ENCODE measurements around the gene PAMR1.

The PAMR1 gene

DNA sequence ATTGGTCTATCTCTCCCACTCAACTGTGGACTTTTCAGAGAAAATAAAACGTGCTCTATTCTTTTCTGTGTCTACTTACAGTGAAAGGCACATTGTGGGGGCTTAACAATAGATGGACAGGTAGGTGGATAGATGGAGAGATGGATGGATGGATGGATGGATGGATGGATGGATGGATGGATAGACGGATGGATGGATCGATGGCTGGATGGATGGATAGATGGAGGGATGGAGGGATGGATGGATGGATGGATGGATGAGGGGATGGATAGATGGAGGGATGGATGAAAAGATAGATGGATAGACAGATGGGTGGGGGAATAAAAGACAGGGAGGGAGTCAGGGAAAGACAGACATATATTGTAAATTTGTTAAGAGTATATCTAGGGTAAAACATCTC is 91.8 kb downstream of the PAMR1 start:
- peaks cover 0 to 10% (median 0%) of the 10 kb centered on the region in 5 donors for H3K36me3 ChIP-seq (ENCODE audit: control insufficient read depth in 5 of 5, insufficient read depth in 5 of 5, low read length in 5 of 5)
- H3K4me3 ChIP-seq (ENCODE audit: low read depth in 1 of 5, low read length in 5 of 5): no peak overlapping the region
- no peaks in the 10 kb centered on the region for H3K4me1 ChIP-seq (ENCODE audit: control insufficient read depth in 5 of 5, insufficient read depth in 5 of 5, low read length in 5 of 5)
- H3K9ac ChIP-seq (ENCODE audit: low read length in 5 of 5): no peak overlapping the region
- no peak overlapping the region for H3K27ac ChIP-seq (ENCODE audit: low read depth, low read length)
- H3K27me3 ChIP-seq (ENCODE audit: control insufficient read depth in 5 of 5, insufficient read depth in 4 of 5, low read length in 5 of 5): peaks cover 0 to 4% (median 3%) of the 10 kb centered on the region in 5 donors
- no peaks in the 10 kb centered on the region for H3K9me3 ChIP-seq (ENCODE audit: control insufficient read depth in 5 of 5, low read length in 5 of 5)

DNA sequence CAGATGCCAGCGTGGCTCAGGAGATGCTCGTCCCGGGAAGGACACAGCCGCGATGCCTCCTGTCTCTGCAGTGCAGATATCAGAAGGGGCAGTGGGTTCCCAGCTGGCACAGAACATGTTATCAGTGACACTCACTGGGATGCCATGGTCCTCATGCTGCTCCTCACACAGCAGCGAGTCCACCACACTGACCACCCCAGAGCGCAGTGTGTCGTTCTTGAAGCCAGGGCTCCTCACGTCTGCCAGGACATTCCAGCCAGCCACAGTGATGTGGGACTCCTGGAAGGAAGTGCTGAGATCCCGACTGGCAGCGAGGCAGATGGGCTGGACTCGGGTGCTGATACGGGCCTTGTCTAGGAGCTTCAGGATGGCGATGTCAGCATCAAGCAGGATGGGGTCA is 93.0 kb downstream of the PAMR1 start:
- peaks cover 0 to under 1% (median 0%) of the 10 kb centered on the region in 5 donors for H3K4me1 ChIP-seq (ENCODE audit: control insufficient read depth in 5 of 5, insufficient read depth in 5 of 5, low read length in 5 of 5)
- peaks cover 0 to 10% (median 0%) of the 10 kb centered on the region in 5 donors for H3K36me3 ChIP-seq (ENCODE audit: control insufficient read depth in 5 of 5, insufficient read depth in 5 of 5, low read length in 5 of 5)
- no peak overlapping the region for H3K4me3 ChIP-seq (ENCODE audit: low read depth in 1 of 5, low read length in 5 of 5)
- no peak overlapping the region for H3K27ac ChIP-seq (ENCODE audit: low read depth, low read length)
- peaks cover 0 to 7% (median 3%) of the 10 kb centered on the region in 5 donors for H3K27me3 ChIP-seq (ENCODE audit: control insufficient read depth in 5 of 5, insufficient read depth in 4 of 5, low read length in 5 of 5)
- no peaks in the 10 kb centered on the region for H3K9me3 ChIP-seq (ENCODE audit: control insufficient read depth in 5 of 5, low read length in 5 of 5)
- no peak overlapping the region for H3K9ac ChIP-seq (ENCODE audit: low read length in 5 of 5)

DNA sequence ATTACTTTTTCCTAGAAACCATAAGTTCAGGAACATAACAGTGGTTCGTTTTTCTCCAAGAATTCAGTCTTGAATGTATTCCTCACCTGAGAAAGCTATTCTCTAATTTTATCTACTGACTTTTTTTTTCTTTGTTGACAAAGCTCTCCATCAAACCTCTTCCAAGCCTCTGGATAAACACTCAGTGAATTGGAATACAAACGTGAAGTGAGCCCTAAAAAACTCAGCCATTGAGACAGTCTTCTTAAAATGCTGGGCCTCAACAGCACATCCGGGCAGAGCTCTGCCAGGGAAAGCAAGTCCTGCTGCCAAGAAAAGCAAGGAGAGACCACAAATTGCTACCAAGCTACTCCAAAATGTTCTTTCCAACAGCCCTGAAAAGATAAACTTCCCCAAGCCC is 98.3 kb downstream of the PAMR1 start:
- Histone ChIP-seq H3K36me3 (ENCODE audit: control insufficient read depth in 5 of 5, insufficient read depth in 5 of 5, low read length in 5 of 5) (peaks cover 0 to 3% (median 0%) of the 10 kb centered on the region in 5 donors), H3K9me3 (ENCODE audit: control insufficient read depth in 5 of 5, low read length in 5 of 5) (no peaks in the 10 kb centered on the region), H3K4me1 (ENCODE audit: control insufficient read depth in 5 of 5, insufficient read depth in 5 of 5, low read length in 5 of 5) (peaks cover 0 to 5% (median 4%) of the 10 kb centered on the region in 5 donors), H3K27ac (ENCODE audit: low read depth, low read length) (no peak overlapping the region), H3K9ac (ENCODE audit: low read length in 5 of 5) (no peak overlapping the region), H3K27me3 (ENCODE audit: control insufficient read depth in 5 of 5, insufficient read depth in 4 of 5, low read length in 5 of 5) (peaks cover 0 to 17% (median 12%) of the 10 kb centered on the region in 5 donors), H3K4me3 (ENCODE audit: low read depth in 1 of 5, low read length in 5 of 5) (no peak overlapping the region)

- H3K9ac ChIP-seq (ENCODE audit: low read length in 5 of 5): no peak overlapping the region
- no peaks in the 10 kb centered on the region for H3K36me3 ChIP-seq (ENCODE audit: control insufficient read depth in 5 of 5, insufficient read depth in 5 of 5, low read length in 5 of 5)
- H3K9me3 ChIP-seq (ENCODE audit: control insufficient read depth in 5 of 5, low read length in 5 of 5): no peaks in the 10 kb centered on the region
- no peak overlapping the region for H3K4me3 ChIP-seq (ENCODE audit: low read depth in 1 of 5, low read length in 5 of 5)
- peaks cover 7 to 20% (median 14%) of the 10 kb centered on the region in 5 donors for H3K27me3 ChIP-seq (ENCODE audit: control insufficient read depth in 5 of 5, insufficient read depth in 4 of 5, low read length in 5 of 5)
- no peak overlapping the region for H3K27ac ChIP-seq (ENCODE audit: low read depth, low read length)
- peaks cover 0 to 5% (median 4%) of the 10 kb centered on the region in 5 donors for H3K4me1 ChIP-seq (ENCODE audit: control insufficient read depth in 5 of 5, insufficient read depth in 5 of 5, low read length in 5 of 5)
Observed at GRCh38 chr11:35426351-35426750, 99.1 kb downstream of the PAMR1 start.

GRCh38 chr11:35425603-35426212 is 99.7 kb downstream of the PAMR1 start:
- H3K36me3 ChIP-seq (ENCODE audit: control insufficient read depth in 5 of 5, insufficient read depth in 5 of 5, low read length in 5 of 5): no peaks in the 10 kb centered on the region
- no peak overlapping the region for H3K4me3 ChIP-seq (ENCODE audit: low read depth in 1 of 5, low read length in 5 of 5)
- peaks cover 0 to 5% (median 4%) of the 10 kb centered on the region in 5 donors for H3K4me1 ChIP-seq (ENCODE audit: control insufficient read depth in 5 of 5, insufficient read depth in 5 of 5, low read length in 5 of 5)
- no peak overlapping the region for H3K27ac ChIP-seq (ENCODE audit: low read depth, low read length)
- H3K9ac ChIP-seq (ENCODE audit: low read length in 5 of 5): no peak overlapping the region
- no peaks in the 10 kb centered on the region for H3K9me3 ChIP-seq (ENCODE audit: control insufficient read depth in 5 of 5, low read length in 5 of 5)
- peaks cover 9 to 24% (median 14%) of the 10 kb centered on the region in 5 donors for H3K27me3 ChIP-seq (ENCODE audit: control insufficient read depth in 5 of 5, insufficient read depth in 4 of 5, low read length in 5 of 5)

GRCh38 chr11:35424157-35424940 is 101.1 kb downstream of the PAMR1 start:
- Histone ChIP-seq H3K27me3 (ENCODE audit: control insufficient read depth in 5 of 5, insufficient read depth in 4 of 5, low read length in 5 of 5) (peaks cover 16 to 34% (median 22%) of the 10 kb centered on the region in 5 donors), H3K9me3 (ENCODE audit: control insufficient read depth in 5 of 5, low read length in 5 of 5) (no peaks in the 10 kb centered on the region), H3K4me3 (ENCODE audit: low read depth in 1 of 5, low read length in 5 of 5) (no peak overlapping the region), H3K4me1 (ENCODE audit: control insufficient read depth in 5 of 5, insufficient read depth in 5 of 5, low read length in 5 of 5) (peaks cover 0 to 16% (median 15%) of the 10 kb centered on the region in 5 donors), H3K36me3 (ENCODE audit: control insufficient read depth in 5 of 5, insufficient read depth in 5 of 5, low read length in 5 of 5) (no peaks in the 10 kb centered on the region), H3K27ac (ENCODE audit: low read depth, low read length) (no peak overlapping the region), H3K9ac (ENCODE audit: low read length in 5 of 5) (no peak overlapping the region)

GRCh38 chr11:35420371-35420770 is 105.0 kb downstream of the PAMR1 start:
- Histone ChIP-seq H3K27me3 (ENCODE audit: control insufficient read depth in 5 of 5, insufficient read depth in 4 of 5, low read length in 5 of 5) (peaks cover 26 to 68% (median 32%) of the 10 kb centered on the region in 5 donors), H3K9ac (ENCODE audit: low read length in 5 of 5) (no peak overlapping the region), H3K27ac (ENCODE audit: low read depth, low read length) (no peak overlapping the region), H3K36me3 (ENCODE audit: control insufficient read depth in 5 of 5, insufficient read depth in 5 of 5, low read length in 5 of 5) (no peaks in the 10 kb centered on the region), H3K9me3 (ENCODE audit: control insufficient read depth in 5 of 5, low read length in 5 of 5) (no peaks in the 10 kb centered on the region), H3K4me3 (ENCODE audit: low read depth in 1 of 5, low read length in 5 of 5) (peak overlapping the region in 4 of 5 donors; percentile 27 to 67 (median 46)), H3K4me1 (ENCODE audit: control insufficient read depth in 5 of 5, insufficient read depth in 5 of 5, low read length in 5 of 5) (peaks cover 0 to 25% (median 20%) of the 10 kb centered on the region in 5 donors)

DNA sequence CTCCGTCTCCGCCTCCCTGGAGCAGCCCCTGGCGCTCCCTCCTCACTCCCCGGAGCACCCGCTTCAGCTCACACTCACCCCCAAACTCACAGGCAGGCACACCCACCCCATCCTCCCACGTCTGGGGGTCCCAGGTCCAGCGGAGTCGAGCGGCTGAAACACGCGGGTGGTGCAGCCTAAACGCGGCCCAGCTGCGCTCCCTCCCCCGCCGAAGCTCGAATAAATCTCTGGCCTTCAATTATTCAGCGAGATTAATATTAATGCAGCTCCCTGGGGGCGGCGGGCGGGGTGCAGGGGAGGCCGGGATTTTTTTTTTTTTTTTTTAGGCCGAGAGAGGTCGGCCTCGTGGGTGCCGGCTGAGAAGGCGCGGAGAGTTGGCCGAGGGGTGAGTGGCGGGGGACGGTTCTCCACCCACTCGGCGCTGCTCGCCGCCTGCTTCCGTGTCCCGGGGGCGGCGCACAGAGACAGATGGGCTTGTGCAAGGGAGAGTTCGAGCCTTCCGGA is 105.5 kb downstream of the PAMR1 start:
- Histone ChIP-seq H3K36me3 (ENCODE audit: control insufficient read depth in 5 of 5, insufficient read depth in 5 of 5, low read length in 5 of 5) (no peaks in the 10 kb centered on the region), H3K4me1 (ENCODE audit: control insufficient read depth in 5 of 5, insufficient read depth in 5 of 5, low read length in 5 of 5) (peaks cover 0 to 25% (median 20%) of the 10 kb centered on the region in 5 donors), H3K27me3 (ENCODE audit: control insufficient read depth in 5 of 5, insufficient read depth in 4 of 5, low read length in 5 of 5) (peaks cover 26 to 68% (median 31%) of the 10 kb centered on the region in 5 donors), H3K9ac (ENCODE audit: low read length in 5 of 5) (no peak overlapping the region), H3K4me3 (ENCODE audit: low read depth in 1 of 5, low read length in 5 of 5) (peak overlapping the region; percentile 42 to 69 (median 57)), H3K27ac (ENCODE audit: low read depth, low read length) (no peak overlapping the region), H3K9me3 (ENCODE audit: control insufficient read depth in 5 of 5, low read length in 5 of 5) (no peaks in the 10 kb centered on the region)

DNA sequence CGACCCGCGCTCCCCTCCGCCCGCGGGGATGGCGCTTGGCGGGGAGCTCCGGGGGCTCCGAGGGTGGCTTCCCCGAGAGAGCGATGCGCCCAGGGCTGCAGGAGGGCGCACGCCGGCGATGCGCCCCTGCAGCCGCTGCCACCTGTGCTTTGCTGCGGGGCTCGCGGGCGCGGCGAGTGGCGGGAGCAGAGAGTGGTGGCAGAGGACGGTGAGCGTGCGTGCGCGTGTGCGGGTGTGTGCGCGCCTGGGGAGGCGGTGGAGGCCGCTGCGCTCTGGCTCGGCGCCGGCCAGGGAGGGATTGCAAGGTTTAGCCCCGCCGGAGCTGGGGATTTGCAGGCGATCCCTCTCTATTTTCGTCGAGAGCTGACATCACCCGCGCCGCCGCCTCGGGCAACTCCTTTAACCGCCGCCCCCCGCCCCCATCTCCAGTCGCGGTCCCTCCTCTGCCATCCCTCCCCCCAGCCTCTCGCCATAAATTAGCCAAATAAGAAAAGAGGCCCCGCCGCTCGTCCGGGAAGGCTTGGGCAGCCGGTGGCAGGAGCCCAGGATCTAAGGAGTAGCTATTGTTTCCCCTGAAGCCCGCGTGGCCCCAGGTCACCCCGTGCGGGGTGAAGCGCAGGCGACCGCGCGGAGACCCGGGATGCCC is 106.1 kb downstream of the PAMR1 start, which contains the start of gene SLC1A2:
Gene SLC1A2, minus strand, starts transcription at position 375 of the 646 bp plus-strand sequence. CDS start 592 bp downstream, outside the sequence.
- Histone ChIP-seq H3K9me3 (ENCODE audit: control insufficient read depth in 5 of 5, low read length in 5 of 5) (no peaks in the 10 kb centered on the region), H3K36me3 (ENCODE audit: control insufficient read depth in 5 of 5, insufficient read depth in 5 of 5, low read length in 5 of 5) (no peaks in the 10 kb centered on the region), H3K4me3 (ENCODE audit: low read depth in 1 of 5, low read length in 5 of 5) (peak within 1 kb of the TSS; percentile 42 to 69 (median 57)), H3K9ac (ENCODE audit: low read length in 5 of 5) (no peak within 1 kb of the TSS), H3K27ac (ENCODE audit: low read depth, low read length) (no peak within 1 kb of the TSS), H3K4me1 (ENCODE audit: control insufficient read depth in 5 of 5, insufficient read depth in 5 of 5, low read length in 5 of 5) (peaks cover 0 to 25% (median 20%) of the 10 kb centered on the region in 5 donors), H3K27me3 (ENCODE audit: control insufficient read depth in 5 of 5, insufficient read depth in 4 of 5, low read length in 5 of 5) (peaks cover 26 to 68% (median 31%) of the 10 kb centered on the region in 5 donors)

Measured in subcutaneous abdominal adipose tissue (tissue), 5 donors.